ENCODE measurements around the gene ITGB2. TPM values are rescaled to one million over a fixed set of nuclear protein-coding genes. Genes with fewer than 3 reads are reported as not detected.

The ITGB2 gene
- total RNA-seq, 2 donors from 2014 or later = 13.1 to 27.1 TPM

DNA sequence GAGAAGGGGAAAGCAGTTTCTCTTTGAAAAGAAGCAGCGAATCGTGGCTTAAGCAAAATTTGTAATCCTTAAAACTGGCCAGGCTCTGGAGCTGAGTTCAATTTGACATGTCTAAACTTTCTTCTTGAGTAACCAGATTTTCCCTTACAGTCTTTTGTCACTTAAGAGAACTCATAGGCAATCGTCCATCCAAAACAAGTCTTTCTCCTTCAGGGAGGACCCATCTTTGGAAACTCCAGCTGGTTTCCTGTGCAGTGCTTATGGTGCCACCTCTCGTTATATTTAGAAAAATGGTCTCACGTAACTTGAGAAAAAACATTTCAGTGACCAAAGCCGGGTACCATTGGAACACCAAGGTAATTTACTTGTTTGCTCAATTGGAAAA, 45.4 kb downstream of the ITGB2 start:
- intact Hi-C loops (cut with DNase I) = no loop called here
- H3K4me3 ChIP-seq = peak overlapping the region; percentile 80
- no peak for DNase-seq
- H3K36me3 ChIP-seq = no peaks in the 10 kb centered on the region
- TF ChIP-seq, protein P1, sequence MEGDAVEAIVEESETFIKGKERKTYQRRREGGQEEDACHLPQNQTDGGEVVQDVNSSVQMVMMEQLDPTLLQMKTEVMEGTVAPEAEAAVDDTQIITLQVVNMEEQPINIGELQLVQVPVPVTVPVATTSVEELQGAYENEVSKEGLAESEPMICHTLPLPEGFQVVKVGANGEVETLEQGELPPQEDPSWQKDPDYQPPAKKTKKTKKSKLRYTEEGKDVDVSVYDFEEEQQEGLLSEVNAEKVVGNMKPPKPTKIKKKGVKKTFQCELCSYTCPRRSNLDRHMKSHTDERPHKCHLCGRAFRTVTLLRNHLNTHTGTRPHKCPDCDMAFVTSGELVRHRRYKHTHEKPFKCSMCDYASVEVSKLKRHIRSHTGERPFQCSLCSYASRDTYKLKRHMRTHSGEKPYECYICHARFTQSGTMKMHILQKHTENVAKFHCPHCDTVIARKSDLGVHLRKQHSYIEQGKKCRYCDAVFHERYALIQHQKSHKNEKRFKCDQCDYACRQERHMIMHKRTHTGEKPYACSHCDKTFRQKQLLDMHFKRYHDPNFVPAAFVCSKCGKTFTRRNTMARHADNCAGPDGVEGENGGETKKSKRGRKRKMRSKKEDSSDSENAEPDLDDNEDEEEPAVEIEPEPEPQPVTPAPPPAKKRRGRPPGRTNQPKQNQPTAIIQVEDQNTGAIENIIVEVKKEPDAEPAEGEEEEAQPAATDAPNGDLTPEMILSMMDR (IDR thresholded peaks at IDR 0.05) = no peak
- H3K9me3 ChIP-seq = no peaks in the 10 kb centered on the region
- peak overlapping the region; percentile 93 for H3K27ac ChIP-seq
- no peaks in the 10 kb centered on the region for H3K27me3 ChIP-seq
- H3K4me1 ChIP-seq = no peaks in the 10 kb centered on the region
- H3K9ac ChIP-seq (ENCODE audit: low read depth in 2 of 2, low read length in 2 of 2) = peak overlapping the region in 1 of 2 donors; percentile 88

DNA sequence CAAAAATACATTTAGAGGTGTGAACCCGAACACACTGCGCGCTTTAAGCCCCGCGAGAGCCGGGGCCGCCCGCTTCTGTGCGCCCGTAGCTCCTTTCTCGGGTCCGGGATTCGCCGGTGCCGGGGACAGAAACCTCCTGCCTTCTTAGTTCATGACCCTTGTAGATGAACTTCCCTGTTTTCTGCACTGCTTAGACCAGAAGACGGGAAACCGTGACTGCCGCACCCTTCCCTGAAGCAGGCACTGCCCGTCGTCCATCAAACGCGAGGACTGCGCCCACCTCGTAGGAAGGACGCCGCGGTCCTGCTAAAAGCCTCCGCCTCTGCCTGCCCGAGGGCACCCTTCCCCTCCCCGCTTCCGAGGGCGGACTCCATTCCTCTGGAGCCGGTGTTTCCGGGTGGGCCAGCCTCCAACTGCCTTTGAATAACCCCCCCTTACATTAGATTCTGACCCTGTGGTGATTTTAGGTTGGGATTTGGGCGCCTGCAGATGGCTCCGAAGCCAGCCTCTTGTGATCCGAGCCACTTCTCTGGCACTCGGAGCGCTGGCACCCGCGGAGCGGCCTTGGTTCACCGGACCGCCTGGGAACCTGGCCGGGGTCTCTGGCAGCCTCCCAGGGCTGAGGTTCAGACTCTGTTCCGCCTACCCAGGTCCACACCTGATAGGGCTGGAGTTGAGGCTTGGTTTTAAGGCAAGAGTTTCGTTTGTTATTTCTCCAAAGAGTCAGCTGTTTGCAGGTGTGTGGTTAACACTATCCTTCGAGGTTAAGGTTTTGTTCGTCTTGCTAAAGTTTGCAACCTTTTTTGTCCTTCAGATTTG, 46.0 kb downstream of the ITGB2 start:
- intact Hi-C loops (cut with DNase I) = no loop called here
- no peaks in the 10 kb centered on the region for H3K9me3 ChIP-seq
- no peaks in the 10 kb centered on the region for H3K36me3 ChIP-seq
- TF ChIP-seq, protein P1 (IDR thresholded peaks at IDR 0.05) = no peak
- H3K4me1 ChIP-seq = no peaks in the 10 kb centered on the region
- peak overlapping the region; percentile 80 for H3K4me3 ChIP-seq
- peak overlapping the region; percentile 93 for H3K27ac ChIP-seq
- no peaks in the 10 kb centered on the region for H3K27me3 ChIP-seq
- DNase-seq = peak; percentile 61
- H3K9ac ChIP-seq (ENCODE audit: low read depth in 2 of 2, low read length in 2 of 2) = peak overlapping the region; percentile 88 to 89

DNA sequence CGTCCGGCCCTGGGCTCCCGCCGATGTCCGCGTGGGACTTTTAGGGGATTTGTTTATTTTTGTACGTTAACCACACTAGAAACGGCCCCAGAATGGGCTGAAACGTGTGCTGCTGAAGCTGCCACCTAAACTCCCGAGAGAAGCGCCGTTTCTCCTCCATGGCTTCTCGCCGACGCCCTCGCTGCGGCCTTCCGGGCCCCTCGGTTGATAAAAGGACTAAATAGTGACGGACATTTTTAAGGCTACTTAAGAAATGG, 46.5 kb downstream of the ITGB2 start:
- peak overlapping the region; percentile 88 to 89 for H3K9ac ChIP-seq (ENCODE audit: low read depth in 2 of 2, low read length in 2 of 2)
- H3K4me1 ChIP-seq = no peaks in the 10 kb centered on the region
- no peaks in the 10 kb centered on the region for H3K27me3 ChIP-seq
- intact Hi-C loops (cut with DNase I) = no loop called here
- H3K36me3 ChIP-seq = no peaks in the 10 kb centered on the region
- no peaks in the 10 kb centered on the region for H3K9me3 ChIP-seq
- TF ChIP-seq, protein P1 (IDR thresholded peaks at IDR 0.05) = no peak
- DNase-seq = no peak
- peak overlapping the region; percentile 80 for H3K4me3 ChIP-seq
- H3K27ac ChIP-seq = peak overlapping the region; percentile 93

DNA sequence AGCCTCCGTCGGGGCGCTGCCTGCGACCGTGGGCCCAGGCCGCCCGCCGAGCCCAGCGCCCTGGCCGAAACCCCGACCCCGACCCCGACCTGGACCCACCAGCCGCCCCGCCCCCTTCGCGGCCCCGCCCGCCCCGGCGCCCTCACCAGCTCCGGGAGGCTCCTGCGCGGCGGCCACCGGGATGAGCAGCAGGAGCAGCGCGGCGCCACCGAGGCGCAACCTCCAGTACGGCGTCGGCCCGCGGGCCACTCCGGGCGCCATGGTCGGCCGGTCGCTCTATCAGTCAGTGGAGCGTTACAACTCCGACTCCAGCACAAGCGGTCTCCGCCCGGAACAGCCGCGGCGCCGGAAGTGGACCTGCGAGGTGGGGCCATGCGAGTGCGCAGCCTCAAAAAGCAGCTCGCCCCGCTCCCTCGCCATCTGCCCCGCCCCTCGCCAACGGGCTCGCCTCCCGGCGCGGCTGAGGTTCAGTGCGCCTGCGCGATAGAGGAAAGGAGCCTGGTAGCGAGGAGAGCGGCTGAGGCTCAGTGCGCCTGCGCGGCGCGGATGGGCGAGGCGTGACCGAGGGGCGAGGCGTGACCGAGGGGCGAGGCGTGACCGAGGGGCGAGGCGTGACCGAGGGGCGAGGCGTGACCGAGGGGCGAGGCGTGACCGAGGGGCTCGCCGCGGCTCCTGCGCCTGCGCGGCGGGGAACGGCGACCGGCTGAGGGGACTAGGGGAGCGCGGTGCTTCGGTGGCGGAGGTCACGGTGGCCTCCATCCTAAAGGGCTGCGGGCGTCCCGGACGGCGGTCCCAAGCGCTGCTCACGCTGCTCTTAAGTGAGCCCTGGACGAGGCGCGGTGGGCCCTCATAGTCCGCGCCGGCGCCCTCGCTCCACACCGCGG, 47.1 kb downstream of the ITGB2 start, which contains the start of gene PTTG1IP:
PTTG1IP (minus strand) TSS at position 335 of the 884 bp plus-strand sequence; CDS start at position 261, 74 bp downstream.
- Histone ChIP-seq H3K4me3 (peak within 1 kb of the TSS; percentile 80), H3K27ac (peak within 1 kb of the TSS; percentile 93), H3K9ac (ENCODE audit: low read depth in 2 of 2, low read length in 2 of 2) (peak within 1 kb of the TSS; percentile 89 to 94), H3K36me3 (no peaks in the 10 kb centered on the region), H3K9me3 (no peaks in the 10 kb centered on the region), H3K4me1 (no peaks in the 10 kb centered on the region), H3K27me3 (no peaks in the 10 kb centered on the region)
- intact Hi-C loops (cut with DNase I) = no loop called here
- TF ChIP-seq, protein P1 (IDR thresholded peaks at IDR 0.05) = no peak
- peak; percentile 99 for DNase-seq

DNA sequence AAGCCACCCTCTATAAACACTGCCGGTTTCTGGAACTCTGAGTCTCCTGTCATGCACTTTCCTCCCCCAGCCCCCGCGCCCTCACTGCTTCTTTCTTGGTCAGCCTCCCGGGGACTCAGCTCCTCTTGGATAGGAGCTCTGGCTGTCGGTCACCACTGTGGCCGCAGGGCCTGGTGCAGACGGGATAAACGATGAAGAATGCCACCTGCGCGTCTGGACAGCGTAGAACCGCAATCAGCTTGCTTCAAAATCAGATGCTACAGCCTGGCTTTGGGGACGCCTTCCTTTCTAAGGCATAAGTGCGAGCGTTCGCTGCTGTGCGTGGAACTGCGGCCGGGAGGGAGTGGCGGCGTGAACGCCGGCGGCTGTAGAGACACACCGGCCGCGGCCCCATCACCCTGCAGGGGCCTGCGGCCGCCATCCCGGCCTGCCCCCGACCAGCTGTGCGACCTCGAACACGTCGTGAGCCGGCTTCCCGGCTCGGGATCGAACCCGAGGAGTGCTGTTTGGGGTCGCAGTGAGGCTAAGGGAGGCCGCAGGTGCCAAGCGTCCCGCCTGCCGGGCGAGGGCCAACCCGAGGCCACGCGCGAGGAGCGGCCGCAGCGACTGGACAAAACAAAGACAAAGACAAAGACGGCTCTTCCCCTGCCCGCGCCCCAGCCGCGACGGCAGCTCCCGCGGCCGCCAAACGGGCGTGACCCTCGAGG, 47.9 kb downstream of the ITGB2 start:
- TF ChIP-seq, protein P1 (IDR thresholded peaks at IDR 0.05) = no peak
- DNase-seq = peak; percentile 51
- intact Hi-C loops (cut with DNase I) = no loop called here
- H3K4me1 ChIP-seq = no peaks in the 10 kb centered on the region
- no peaks in the 10 kb centered on the region for H3K27me3 ChIP-seq
- H3K36me3 ChIP-seq = no peaks in the 10 kb centered on the region
- peak overlapping the region; percentile 80 for H3K4me3 ChIP-seq
- no peaks in the 10 kb centered on the region for H3K9me3 ChIP-seq
- peak overlapping the region; percentile 93 for H3K27ac ChIP-seq
- peak overlapping the region; percentile 85 to 94 for H3K9ac ChIP-seq (ENCODE audit: low read depth in 2 of 2, low read length in 2 of 2)
